WI38 (cell line): ENCODE data around the gene SLC6A11.

Experiments
- H3K4me3 ChIP-seq: 2 replicates; pipeline ENCODE4 v1.5.1; 2011; ENCODE audit warnings: low read depth, mild to moderate bottlenecking, control low read depth, low read length
- CTCF ChIP-seq: IDR thresholded peaks from 2 replicates; pipeline ENCODE4 v1.5.1; 2012; ENCODE audit warnings: low read depth, mild to moderate bottlenecking, control low read depth, low read length

The SLC6A11 gene

GRCh38 chr3:10972072-10972782, 156.2 kb downstream of the SLC6A11 start:
- TF ChIP-seq CTCF = no peak

GRCh38 chr3:10973046-10973595, 157.1 kb downstream of the SLC6A11 start:
- no peak for TF ChIP-seq CTCF
- no peak overlapping the region for H3K4me3 ChIP-seq

More at GRCh38 chr3:10972072-10972782, 156.2 kb downstream of the SLC6A11 start:
- H3K4me3 ChIP-seq = no peak overlapping the region

GRCh38 chr3:10974131-10974530, 158.1 kb downstream of the SLC6A11 start:
- no peak for TF ChIP-seq CTCF
- H3K4me3 ChIP-seq = no peak overlapping the region

GRCh38 chr3:10974746-10975375, 158.8 kb downstream of the SLC6A11 start:
- no peak for TF ChIP-seq CTCF
- no peak overlapping the region for H3K4me3 ChIP-seq

GRCh38 chr3:10975695-10976234, 159.7 kb downstream of the SLC6A11 start:
- H3K4me3 ChIP-seq = no peak overlapping the region
- TF ChIP-seq CTCF = no peak

GRCh38 chr3:10976770-10977169, 160.7 kb downstream of the SLC6A11 start:
- H3K4me3 ChIP-seq = no peak overlapping the region
- TF ChIP-seq CTCF = no peak

GRCh38 chr3:10977892-10978510, 162.0 kb downstream of the SLC6A11 start:
- no peak overlapping the region for H3K4me3 ChIP-seq
- TF ChIP-seq CTCF = no peak
